GM21619 (cell line): ENCODE measurements around the gene FHL3.
"Not testable (repeated sequence)": the region's sequence is repeated elsewhere in the genome, so short reads cannot be mapped to it uniquely, and the experiment has no call there.

Experiments used
- ATAC-seq: cut with Tn5 transposase; IDR thresholded peaks from one replicate; pipeline ENCODE4 v1.9.1; 2021; ENCODE audit not compliant: unreplicated experiment

Gene FHL3

DNA sequence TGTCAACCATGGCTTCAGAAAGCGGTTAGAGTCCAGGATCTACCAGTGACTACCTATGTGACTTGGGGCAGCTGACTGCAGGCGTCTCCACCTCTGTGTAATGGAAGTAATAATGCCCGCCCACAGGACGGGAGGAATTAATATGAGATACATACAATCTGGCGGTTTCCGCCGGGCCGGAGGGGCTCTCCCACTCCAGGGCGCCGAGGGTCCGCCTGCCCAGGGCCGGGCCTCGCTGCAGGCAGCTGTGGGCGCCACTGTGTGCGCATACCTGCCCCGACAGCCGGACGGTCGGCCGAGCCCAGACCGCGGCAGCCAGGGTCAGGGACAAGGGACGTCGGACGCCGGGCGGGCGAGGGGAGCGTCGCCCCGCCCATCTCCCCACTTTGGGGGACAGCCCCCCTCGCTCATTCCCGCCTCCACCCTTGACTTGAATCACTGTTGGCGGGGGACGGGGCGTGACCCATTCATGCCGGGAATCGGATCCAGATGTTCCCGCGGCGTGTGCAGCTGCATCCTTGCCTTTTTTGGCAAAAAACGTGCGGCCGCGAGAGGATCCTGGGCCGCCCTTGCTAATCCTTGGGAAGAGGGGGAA lies 9.5 kb downstream of the FHL3 start:
- no peak for ATAC-seq

DNA sequence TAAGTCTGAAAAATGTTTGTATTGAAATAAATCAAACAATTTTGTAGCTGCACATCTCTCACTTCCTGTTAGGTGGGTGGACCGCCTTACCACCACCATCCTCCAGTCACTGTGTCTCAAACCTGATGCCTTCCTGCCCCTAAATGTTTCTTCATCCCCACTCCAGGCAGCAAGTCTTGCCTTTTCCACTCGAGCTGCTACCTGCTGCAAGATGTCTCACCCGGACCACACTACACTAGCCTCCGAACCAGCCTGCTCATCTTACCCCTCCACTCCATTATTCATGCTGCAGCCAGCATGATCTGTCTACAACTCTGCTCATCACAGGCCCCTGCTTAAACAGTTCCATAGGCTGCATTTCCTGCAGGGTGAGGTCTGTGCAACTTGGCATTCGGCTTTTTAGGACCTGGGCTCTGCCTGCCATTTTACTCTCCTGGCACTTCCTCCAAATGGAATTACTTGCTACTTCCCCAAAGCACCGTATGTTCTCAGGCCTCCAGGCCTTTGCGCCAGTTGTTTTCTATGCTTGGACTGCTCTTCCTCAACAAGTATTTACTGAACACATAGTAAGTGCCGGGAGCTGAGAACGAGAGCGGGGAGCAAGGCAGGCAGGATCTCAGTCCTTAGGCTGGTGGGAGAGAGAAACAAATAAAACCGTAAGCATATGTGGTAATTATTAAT lies 10.3 kb downstream of the FHL3 start:
- ATAC-seq = no peak

DNA sequence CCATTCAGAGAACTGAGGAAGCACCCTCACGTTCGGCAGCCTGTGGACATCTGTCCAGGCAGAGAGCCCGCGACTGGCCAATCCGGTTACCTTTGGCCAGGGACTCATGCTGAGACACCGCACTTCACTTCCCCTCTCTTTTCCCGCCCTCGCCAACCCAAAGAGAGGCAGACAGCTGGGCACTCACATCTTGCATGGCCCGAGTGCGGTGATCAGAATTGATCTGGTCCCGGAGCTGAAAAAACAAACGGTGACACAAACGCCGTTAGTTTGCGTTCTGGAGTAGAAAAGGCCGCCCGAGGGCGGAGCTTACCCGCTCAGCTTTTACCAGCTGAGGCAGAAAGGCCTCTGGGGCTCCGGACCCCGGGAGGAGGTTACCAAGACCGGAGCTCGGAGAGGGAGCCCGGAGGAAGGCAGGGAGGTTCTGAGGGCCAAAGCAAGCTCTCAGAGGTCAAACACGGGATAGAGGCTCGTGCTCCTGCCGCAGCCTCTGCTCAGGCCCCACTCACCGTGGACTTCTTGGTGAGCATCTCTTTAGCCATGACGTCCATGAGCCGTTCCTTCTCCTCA lies 15.9 kb downstream of the FHL3 start:
- ATAC-seq = peak; percentile 24

DNA sequence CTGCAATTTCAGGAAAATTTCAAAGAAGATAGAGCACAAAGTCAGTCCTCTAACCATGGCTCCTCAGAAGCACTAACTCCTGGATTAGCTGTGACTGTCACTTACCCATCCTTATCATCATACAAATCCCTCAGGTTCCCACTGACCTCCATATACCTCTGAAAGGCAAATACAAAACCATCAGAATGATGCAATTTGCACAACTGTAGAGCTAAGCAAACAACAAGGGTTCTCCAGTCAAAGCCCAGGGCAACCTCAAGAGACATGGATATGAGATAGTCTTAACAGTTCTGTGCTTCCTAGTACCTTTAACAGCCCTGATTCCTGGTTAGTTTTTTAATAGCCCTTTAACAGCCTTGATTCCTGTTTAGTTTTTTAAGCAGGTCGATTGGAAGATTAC lies 17.6 kb downstream of the FHL3 start:
- ATAC-seq = no peak

DNA sequence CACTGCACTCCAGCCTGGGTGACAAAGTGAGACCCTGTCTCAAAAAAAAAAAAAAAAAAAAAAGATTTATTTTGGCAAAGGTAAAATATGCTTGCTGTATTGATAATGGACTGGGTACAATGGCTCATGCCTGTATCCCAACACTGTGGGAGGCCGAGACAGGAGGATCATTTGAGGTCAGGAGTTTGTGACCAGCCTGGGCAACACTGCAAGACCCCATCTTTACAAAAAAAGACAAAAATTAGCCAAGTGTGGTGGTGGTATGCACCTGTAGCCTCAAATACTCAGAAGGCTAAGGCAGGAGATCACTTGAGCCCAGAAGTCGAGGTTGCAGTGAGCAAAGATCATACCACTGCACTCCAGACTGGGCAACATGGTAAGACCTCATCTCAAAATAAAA lies 21.8 kb downstream of the FHL3 start:
- no peak for ATAC-seq

DNA sequence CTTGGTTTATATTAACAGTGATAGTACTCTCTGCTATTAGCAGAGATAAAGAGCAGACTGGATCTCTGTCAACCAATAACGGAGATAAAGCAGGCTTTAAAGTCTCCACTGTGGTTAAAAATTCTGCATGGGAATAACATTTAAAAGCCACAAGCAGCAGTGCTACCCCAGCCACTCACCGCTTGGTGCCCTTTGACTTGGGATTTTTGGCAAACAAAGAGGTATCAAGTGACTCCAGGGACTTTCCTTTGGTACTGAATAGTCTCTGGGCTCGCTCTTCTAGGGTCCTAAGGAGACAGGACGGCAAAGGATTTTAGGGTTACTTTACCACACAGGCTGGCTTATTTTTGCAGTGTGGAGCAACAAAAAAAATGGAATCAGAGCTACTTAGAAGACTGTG lies 26.8 kb downstream of the FHL3 start:
- no peak for ATAC-seq

DNA sequence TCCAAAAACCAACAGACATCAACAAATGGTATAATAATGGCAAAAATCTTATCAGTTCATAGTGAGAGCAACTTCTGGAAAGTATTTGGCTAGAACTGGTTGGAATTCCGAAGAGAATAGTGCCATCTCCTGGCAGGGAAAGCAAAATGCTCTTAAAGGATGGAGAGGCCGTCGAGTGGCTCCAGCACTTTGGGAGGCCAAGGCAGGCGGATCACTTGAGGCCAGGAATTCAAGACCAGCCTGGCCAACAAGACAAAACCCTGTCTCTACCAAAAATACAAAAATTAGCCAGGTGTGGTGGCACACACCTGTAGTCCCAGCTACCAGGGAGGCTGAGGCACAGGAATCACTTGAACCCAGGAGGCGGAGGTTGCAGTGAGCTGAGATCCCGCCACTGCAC lies 30.2 kb downstream of the FHL3 start:
- ATAC-seq = not testable (repeated sequence)

DNA sequence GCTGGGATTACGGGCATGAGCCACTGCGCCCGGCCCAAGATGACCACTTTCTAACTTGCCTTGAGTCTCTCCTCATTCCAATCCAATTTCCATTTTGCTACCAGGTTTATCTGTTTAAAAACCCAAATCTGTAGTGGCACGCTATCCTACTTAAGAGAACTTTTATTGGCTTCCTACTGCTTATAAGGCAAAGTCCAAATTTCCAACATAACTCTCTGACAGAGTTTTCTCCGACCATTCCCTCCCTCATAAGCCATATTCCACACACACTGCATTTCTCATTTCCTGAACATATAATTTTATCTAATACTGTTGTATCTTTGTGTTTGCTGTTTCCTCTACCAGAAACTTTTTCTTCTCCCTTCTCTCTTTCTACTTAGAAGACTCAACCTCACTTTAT lies 30.7 kb downstream of the FHL3 start:
- ATAC-seq = no peak

DNA sequence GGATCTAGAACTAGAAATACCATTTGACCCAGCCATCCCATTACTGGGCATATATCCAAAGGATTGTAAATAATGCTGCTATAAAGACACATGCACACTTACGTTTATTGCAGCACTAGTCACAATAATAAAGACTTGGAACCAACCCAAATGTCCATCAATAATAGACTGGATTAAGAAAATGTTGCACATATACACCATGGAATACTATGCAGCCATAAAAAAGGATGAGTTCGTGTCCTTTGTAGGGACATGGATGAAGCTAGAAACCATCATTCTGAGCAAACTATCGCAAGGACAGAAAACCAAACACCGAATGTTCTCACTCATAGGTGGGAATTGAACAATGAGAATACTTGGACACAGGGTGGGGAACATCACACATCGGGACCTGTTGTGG lies 31.6 kb downstream of the FHL3 start:
- ATAC-seq = not testable (repeated sequence)

DNA sequence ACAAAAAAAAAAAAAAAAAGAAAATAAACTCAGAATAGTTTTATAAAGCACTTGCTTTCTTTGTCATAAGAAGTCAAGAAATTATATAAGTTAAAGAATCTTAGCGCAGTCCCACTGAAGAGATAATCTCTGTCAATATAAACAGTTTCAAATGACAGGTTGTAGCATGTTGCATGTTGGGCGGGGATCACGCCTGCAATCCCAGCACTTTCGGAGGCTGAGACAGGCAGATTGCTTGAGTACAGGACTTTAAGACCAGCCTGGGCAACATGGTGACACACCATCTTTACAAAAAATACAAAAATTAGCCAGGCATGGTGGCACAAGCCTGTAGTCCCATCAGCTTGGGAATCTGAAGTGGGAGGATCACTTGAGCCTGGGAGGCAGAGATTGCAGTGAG lies 40.0 kb downstream of the FHL3 start:
- no peak for ATAC-seq

DNA sequence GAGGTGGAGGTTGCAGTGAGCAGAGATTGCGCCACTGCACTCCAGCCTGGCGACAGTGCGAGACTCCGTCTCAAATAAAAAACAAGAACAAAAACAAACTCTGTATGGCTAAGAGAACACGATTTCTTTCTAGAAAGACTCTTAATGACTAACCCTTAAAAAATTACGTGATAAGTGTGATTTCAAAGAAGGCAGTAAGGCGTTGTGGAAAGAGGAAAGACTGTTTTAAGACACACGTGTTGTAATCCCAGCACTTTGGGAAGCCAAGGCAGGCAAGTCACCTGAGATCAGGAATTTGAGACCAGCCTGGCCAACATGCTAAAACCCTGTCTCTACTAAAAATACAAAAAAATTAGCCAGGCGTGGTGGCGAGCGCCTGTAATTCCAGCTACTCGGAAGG lies 41.2 kb downstream of the FHL3 start:
- ATAC-seq = not testable (repeated sequence)

DNA sequence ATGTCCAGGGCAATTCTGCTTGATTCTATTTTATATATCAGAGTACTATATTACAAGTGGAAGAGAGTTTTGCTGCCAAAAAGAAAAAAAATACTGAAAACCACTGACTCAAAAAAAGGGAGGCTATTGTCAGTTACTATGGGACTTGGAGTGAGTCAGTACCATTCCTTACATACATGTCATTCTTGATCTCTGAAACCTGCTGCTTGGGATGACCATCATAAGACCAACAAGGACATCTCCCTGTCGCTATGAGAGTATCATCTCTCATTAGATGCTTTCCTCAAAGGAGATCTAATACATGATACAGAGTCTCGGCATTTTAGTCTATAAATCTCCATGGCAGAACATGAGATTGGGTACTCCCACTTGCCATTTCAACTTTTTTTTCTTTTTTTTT lies 46.6 kb downstream of the FHL3 start:
- ATAC-seq = no peak

DNA sequence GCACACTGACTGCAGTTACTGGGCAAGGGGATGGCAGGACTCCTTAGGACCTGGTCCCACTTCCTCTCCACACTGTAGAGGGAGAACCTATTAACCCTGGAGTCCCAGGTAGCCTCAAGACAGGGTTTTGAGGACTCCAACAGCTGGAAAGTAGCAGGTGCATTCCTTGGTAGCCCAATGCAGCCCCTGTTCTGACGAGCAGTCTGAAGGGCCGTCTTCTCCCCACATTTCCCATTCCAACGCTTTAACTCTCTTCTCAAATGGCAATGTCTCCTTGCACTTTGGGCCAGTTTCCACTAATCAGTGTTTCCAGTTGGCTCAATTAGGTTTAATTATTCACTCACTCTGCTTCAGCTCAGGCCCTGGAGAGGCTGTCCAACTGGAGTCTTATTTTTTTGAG lies 49.6 kb downstream of the FHL3 start:
- ATAC-seq = no peak

DNA sequence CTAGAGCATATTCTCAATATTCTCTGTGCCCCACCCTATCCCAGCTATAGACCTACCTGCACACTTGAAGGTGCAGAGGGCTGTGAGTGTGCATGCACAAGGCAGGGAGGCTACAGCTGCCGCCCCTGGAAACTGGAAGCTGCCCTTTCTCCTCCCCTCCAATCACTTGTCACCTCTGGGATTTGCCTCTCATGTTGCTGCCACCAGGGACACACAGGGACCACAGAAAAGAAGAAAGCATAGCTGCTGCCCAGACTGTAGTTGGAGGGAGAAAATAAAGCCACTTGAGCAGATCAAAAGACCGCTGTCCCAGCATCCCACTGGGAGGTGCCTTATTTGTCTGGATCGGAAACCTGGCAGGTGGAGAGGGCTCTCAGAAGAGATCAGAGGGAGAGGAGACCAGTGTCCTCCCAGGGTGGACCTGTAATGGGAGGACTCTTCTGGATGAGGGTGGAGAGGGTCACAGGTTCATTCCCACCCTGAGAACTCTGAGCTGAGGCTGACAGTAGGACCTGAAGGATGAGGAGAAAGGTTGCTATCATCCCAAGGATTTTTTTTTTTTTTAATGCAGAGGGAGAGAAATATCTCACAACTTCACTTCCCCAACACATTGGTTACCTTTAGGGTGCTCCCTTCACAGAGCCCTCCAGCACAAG lies 50.9 kb downstream of the FHL3 start:
- no peak for ATAC-seq

DNA sequence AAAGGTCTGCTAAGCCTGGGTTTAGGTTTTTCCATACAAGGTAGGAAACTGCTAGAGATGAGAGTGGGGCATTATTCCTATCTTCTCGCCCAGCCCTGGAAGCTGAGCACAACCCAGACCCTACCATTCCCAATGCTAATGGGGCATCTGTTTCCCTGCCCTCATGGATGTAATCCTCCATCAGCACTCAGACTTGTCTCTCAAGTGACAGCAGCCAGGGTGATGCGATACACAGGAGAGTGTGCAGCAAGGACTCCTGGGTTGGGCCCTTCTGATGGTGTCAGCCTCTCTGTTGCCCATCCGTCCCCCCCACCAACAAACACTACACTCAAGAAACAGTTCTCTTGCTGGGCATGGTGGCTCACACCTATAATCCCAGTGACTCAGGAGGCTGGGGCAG lies 52.6 kb downstream of the FHL3 start:
- ATAC-seq = no peak

DNA sequence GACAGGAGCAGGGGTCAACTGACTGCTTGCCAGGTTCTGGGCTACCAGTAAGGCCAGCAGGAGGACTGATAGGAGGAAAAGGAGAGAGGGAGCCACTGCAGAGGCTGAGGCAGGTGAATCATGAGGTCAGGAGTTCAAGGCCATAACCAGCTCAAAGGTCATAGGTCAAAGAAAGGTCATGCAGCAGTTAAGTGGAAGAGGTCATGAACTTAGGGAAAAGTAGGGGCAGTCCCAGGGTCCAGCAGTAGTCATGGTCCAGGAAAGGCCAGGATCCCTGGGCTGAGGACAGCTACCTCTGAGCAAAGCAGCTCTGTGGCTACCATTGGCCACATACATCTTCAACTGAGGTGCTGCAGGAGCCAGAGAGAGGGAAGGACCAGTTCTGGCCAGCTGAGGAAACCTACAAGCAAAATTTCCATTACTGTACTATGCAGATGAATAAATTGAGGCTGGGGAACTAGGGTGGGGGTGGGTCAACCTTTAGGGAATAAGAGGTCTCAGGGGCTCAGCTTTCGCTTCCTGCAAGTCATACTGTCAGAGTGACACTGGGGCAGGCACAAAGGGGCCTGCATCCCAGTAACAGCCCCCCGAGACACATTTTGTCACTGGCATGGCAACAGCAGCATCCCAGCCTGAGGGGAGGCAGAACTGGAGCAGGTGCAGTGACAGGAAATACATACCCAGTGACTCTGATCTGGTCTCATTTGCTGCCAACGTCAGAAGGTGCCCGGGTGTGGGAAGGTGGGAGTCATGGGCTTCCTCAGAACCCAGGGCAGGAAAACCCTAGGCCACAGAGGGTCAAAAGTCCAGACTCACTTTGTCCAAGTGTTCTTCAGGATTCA lies 53.3 kb downstream of the FHL3 start:
- ATAC-seq = no peak

DNA sequence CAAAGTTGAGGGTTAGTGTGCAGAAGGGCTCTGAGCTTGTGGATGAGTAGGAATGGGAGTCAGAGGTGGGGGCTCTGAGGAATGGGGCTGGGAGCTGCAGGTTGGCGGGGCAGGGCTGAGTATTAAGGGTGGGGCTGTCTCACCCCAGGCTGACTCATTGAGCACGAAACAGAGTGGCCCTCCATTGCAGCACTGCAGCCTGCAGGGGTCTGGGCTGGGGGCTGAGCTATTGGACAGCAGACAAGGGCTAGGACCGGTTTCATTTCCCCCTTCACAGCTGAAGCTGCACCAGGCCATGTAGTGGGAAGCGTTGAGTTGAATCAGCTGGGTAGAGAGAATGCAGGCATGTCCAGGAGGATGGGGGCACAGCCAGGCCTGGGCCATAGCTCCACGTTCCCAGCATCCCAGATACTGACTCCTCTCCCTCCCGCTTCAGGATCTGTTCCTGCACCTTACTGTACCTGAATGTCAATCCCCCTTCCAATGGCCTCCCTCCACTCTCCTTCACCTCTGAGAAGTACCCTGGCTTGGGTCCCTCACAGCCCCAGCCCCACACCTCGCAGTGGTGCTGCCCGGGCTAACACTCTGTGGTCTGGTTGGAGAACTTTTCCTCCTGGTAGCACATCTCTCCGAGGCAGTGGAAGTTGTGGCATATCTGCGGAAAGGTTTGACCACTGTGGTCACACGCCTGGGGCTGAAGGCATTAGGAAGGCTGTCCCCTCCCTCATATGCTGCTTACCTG lies 54.1 kb downstream of the FHL3 start:
- no peak for ATAC-seq

DNA sequence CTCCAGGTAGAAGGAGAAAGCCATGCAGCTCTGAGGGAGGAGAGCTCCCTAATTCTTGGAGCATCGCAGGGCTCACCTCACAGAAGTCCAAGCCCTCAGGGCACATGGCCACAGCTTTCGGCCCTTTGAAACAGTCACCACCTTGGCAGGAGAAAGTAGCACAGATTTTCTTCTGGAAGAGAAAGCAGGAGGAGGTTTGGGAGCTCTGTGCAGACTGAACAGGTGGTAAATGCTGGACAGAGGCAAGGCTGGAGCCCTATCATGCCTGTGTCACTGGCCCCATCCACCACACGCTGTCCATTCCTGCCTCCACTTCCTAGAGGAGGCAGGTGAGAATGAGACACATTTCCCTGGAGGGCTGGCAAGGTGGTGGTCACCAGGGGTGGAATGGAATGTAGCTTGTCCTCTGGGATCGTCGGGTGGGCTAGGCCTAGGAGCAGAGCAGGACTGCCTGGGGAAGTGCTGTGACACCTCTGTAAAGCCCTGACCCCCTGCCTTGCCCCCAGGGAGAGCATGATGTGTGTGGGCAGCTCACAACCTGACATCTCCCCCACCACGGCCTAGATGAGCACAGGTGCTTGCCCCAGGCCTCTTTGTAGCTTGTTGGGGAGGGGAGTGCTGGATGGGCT lies 55.7 kb downstream of the FHL3 start:
- ATAC-seq = no peak

DNA sequence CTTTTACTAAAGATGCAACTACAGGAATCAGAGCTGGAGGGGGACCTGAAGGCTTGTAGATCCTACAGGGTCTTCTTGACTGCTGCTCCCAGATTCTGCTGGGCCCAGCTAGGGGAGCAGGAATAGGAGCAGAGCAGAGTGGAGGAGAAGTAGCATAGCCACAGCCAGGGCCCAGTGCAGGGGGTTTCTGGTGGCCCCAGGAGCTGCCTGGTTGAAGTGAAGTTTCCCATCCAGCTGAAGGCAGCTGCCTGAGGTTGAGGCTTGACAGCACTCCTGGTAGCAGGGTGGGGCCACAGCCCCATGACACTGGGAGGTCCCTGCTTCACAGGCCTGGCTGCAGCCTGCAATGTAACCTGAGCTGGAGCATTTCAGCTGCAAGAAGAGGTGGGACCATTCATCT lies 56.5 kb downstream of the FHL3 start:
- ATAC-seq = no peak

DNA sequence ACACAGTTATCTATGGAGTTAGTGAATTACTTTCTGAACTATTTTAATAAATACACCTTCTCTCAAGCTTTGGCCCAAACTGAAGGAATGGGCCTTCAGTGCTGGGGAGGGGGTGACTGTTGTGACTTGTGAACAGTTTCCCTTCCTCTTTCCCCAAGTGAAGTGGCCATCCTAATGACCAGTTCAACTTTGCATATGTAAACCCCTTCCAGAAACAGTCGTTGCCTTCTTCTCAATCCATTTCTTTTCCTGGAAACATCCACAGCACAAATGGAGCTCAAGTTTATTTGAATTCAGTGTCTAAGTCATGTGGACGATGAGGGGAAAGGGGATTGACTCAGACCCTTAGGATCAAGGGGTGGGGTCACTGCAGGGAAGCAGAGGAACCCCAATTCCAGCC lies 57.1 kb downstream of the FHL3 start:
- no peak for ATAC-seq
